RKO (cell line): ENCODE results near the gene NR6A1.

ENCODE experiments used
- DNase-seq: peaks from one replicate; pipeline ENCODE4 v3.0.0-alpha.2; 2016; ENCODE audit warnings: low spot score

The NR6A1 gene

DNA sequence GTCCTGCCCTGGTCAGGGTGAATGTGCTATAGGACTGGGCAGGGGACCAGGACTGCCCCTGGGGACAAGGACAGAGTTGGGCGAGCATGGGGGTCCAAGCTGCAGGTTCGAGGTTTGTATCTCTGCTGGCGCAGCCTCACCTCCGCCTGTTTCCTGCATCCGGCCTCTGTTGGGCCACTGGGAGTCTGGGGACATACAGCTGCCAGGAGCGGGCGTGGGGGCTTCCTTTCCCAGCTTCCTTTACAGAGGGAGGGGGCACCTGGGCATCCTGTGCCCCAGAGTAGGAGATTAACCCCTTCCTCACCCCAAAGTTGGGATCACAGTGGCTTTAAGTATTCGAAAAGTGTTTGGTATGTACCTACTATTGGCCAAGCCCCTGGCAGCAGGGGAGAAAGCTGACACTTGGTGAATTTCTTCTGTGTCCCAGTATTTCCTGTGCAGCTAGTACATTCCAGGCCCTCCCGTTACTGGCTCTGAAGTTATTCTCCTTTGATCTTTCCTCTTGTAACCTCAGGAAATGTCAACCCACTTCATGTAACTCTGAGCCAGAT is 24.8 kb upstream of the NR6A1 start:
- no peak for DNase-seq

DNA sequence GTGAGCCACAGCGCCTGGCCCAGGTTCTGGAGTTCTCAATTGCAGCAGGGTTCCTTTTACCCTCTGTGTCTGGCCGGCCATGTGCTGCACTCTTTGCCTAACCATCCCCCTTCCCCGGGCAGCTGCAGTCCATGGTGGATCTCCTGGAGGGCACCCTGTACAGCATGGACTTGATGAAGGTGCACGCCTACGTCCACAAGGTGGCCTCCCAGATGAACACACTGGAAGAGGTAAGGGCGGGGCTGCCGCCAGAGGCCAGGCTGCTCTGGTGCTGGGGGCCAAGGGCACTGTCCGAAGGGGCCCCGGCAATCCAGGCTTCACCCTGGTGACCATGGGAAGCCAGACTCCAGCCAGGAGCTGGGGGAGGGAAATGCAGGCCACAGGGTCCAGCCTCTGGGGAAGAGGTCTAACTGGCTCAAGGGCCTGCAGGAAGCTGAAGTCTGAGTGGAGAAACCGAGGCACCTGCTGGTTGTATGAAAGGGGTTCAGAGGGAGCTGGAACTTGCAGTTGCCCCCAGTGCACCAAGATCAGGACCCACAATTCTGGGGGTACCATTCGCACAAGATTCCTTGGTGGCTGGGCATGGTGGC is 23.9 kb upstream of the NR6A1 start:
- DNase-seq = no peak

DNA sequence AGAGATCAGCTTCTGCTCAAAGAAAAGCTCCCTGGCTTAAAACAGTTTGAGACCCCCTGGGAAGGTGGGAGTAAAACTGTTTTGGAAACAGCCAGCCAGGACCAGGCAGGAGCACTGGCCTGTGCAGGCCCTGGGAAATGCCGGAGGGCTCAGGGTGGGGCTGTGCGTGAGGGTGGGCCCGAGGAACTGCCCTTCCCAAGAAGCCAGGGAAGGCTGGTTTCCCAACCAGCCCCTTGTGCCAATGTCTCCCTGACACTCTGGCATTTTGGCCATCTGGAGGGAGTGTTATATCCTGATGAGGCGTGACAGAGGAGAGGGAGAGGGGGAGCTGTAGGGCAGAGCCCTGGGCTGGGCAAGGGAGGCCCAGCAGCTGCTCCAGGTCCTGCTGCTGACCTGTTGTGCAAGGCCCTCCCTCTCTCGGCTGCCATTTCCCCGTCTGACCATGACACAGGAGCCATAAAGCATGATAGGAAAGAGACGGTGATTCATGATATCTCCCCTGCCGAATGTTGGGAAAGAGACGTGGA is 22.0 kb upstream of the NR6A1 start:
- no peak for DNase-seq

DNA sequence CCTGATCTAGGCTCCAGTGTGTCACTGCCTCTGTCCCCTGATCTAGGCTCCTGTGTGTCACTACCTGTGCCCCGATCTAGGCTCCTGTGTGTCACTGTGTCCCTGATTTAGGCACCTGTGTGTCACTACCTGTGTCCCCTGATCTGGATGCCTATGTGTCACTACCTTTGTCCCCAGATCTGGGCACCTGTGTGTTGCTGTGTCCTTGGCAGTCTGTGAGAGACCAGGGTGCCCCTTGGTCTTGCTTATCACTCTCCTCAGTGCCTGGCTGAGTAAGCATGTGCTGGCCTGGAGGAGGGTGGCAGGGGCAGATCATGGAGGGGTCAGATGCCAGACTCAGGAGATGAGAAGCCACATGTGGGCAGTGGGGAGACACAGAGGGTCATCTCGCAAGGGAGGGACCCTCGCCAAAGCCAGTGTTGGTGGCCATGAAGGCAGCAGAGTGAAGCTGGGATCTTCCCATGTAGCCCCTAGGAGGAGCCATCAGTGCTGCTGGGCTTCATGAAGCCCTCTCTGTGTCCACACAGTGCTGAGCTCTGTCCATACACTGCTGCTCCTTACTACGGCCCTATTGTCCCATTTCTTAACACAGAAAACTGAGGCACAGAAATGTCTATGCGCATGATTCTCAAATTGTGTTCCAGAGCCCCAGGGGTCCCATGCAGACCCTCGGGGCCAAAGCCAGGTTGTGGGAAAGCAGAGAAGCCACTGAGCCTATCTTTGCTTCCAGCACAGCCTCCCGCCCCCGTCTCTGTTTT is 21.3 kb upstream of the NR6A1 start:
- no peak for DNase-seq

DNA sequence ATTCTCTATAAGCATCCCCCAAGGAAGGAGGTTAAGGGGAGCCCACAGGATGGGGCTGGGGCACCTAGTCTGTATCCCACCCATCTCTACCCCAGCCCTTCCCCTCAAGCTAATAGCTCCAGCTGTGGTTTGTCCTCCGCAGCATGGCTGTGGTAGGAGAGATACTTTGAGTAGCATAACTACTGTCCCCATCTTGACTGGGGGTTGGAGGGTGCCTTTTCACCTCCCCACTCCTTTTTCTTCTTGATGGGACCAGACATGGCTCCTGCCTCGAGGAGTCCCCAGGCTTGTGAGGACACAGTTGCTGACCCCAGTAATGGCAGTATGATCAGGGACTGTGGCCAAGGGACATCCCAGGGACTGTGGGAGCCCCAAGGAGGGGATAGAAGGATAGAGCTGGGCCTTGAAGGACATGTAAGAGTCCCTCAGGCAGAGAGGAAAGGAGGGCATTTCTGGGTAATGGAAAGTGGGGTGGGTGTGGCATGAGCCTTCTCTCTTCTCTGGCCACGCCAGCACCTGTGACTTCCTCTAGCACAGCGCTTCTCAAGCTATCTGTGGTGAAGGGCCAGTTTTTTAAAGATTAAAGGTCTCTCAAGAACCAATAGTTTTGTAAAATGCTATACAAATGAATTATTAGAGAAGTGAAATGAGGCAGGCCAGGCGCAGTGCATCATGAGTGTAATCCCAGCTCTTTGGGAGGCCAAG is 19.8 kb upstream of the NR6A1 start:
- DNase-seq = no peak

DNA sequence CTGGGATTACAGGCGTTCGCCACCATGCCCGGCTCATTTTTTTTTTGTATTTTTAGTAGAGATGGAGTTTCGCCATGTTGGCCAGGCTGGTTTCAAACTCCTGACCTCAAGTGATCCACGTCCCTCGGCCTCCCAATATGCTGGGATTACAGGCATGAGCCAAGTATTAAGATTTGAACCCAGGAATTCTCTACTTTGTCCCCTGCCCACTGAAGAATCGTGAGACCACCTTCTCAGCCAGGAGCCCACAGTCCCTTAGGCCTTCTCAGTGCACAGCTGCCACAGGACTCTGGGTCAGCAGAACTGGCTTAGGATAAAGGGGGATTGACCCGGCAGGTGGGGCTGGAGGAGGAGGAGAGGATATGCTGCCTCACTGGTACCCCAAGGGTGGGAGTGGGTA is 19.2 kb upstream of the NR6A1 start:
- no peak for DNase-seq

DNA sequence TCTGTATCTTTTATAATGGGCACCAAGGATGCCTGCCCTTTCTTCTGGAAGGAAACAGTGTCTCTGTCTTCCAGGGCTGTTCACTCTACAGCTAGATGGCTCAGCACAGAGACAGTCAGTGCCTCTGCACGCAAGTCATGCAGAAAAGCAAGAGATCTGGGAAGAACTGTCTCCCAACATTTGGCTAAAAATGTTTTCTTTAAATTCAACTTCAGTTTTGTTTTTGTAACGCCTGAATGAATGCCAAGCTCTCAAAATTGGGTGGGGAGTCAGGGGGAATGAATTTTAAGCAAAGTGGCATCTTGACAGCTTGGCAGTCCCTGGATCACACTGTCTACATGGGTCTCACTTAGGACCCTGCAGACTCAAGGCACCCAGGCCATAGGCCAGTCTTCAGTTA is 18.4 kb upstream of the NR6A1 start:
- DNase-seq = no peak

DNA sequence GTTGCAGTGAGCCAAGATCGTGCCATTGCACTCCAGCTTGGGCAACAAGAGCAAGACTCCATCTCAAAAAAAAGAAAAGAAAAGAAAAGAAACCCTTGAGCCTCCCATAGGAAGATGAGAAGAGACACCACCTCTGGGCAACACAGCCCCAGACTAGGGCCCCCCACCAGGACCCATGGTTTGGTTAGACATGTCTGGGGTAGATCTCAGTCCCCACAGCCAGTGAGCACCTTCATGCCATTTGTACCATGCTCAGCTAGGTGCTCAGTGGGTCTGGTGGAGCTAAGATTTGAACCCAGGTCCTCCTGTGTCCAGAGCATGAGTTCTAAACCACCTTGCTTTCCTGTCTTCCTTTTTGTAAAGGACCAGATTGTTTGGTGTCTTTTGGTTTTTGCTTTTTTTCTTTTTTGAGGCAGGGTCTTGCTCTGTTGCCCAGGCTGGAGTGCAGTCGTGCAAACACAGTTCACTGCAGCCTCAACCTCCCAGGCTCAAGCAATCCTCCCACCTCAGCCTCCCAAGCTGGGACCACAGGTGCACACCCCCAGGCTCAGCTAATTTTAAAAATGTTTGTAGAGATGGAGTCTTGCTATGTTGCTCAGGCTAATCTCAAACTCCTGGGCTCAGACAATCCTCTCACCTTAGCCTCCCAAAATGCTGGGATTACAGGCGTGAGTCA is 17.6 kb upstream of the NR6A1 start:
- DNase-seq = no peak

DNA sequence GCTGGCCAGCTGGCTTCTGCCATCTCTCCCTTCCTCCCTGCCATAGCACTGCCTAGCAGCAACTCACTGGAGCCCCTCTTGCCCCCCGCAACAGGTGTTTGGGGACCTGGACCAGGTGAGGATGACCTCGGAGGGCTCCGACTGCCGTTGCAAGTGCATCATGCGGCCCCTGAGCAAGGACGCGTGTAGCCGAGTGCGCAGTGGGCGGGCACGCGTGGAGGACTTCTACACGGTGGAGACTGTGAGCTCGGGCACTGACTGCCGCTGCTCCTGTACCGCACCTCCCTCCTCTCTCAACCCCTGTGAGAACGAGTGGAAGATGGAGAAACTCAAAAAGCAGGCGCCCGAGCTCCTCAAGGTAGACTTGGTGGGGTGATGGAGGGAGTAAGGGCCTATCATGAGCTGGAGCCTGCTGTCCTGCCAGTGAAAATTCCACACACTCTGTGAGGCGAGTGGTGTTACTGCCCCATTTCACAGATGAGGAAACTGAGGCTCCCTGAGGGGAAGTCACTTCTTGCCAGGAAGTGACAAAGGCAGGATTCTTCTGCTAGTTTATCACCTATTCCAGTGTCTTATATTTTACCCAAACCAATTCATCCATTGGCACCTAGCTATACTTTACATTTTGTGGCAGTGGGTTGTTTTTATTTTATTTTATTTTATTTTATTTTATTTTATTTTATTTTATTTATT is 15.9 kb upstream of the NR6A1 start:
- DNase-seq = no peak

DNA sequence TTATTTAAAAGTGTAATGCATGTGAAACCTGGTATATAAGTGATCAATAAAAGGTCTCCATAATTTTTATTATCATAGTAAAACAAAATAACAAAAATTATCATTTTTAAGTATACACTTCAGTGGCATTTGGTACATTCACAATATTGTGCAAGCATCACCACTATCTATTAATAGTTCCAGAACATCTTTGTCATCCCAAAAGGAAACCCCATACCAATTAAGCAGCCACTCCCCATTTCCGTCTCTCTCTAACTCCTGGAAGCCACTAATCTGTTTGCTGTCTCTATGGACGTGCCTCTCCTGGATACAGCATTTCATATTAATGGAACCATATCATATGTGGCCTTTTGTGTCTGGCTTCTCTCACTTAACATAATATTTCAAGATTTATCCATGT is 13.4 kb upstream of the NR6A1 start:
- DNase-seq = no peak

DNA sequence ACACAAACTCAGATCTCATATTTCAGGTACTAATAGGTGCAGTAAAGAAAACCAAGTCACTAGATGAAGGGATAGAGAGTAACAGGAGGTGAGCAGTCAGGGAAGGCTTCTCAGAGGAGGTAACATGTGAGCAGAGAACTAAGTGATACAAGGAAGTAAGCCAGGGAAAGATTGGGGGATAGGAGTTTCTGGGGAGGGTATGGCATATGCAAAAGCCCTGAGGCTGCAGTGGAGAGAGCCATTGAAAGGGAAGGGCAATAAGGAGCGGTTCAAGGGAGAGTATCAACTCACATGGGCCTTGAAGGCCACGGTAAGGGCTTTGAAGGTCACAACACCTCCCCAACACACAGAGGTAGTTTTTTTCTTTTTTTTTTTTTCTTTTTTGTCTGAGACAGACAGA is 12.7 kb upstream of the NR6A1 start:
- no peak for DNase-seq

DNA sequence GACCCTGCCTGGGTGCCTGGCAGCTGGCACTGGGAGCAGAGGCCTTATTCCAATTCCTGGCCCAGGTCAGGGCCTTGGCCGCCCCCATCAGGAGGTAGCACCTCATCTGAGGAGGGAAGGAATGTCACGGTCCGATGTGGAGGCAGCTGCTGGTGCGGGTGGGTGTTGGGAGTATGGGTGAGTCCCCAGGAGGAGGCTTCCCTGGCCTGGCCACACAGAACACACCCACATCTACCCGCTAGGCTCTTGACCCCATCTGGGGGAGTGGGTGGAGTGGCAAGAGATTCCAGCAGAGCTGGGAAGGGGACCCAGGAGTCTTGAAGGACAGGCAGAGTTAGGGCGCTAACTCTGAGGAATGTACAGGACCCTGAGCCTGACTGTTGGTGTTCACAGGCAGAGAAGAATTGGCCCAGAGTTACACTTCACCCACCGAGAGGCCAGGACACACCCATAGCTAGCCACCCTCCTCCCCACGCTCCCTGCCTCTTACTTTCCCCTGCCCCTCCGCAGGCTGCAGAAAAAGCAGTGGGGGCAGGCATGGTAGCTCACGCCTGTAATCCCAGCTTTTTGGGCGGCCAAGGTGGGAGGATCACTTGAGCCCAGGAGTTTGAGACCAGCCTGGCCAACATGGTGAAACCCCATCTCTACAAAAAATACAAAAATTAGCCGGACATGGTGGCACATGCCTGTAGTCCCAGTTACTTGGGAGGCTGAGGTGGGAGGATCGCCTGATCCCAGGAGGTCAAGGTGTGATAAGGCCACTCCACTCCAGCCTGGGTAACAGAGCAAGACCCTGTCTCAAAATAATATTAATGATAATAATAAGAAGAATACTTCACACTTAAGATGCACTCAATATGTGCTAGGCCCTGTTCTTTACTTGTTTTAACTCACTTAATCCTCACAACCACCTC is 11.8 kb upstream of the NR6A1 start:
- no peak for DNase-seq

DNA sequence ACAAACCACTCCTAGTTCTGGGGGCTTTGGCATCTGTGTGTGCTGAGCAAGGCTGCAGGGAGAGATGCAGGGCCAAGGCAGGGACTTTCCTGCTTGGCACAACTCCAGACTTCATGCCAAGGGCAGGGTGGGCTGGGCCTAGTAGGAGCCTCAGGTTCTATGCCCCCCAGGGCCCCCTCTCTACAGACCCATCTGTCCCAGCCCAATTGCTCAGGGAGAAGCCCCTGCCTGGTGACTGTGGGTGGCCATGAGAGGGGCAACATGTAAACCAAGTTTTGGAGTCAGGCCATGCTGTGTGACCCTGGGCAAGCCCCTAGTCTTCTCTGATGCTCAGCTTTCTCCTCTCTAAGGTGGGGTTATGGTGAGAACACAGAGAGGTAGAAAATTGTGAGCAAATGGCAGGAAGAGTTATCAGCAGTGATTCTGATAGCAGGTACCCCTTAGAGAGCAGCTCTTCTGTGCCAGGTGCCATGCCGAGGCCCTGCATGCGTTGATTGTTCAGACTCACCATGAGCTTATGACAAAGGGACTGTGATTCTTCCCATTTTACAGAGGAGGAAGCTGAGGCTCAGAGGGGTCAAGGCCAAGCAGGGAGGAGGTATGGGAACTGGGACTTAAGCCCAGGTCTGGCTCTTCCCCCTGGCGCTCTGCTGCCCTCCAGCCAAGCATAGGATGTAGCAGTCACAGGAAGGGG is 11.0 kb upstream of the NR6A1 start:
- DNase-seq = no peak

DNA sequence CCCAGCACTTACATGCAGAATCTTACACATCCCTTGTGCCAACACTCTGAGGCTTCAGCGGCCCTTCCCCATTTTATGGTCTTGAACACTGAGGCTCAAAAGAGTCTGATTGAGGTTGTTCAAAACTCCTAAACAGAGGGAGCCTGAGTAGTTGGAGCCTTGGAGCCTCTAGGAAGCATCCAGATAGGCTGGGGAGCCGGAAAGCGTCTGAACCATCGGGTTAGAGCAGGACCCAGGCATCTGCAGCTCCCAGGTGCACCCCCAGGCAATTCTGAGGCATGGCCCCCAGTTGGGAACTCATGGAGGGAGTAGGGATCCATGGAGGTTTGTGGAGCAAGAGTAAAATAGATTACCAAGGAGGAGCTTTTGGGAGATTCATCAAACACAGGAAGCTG is 9.6 kb upstream of the NR6A1 start:
- DNase-seq = no peak

DNA sequence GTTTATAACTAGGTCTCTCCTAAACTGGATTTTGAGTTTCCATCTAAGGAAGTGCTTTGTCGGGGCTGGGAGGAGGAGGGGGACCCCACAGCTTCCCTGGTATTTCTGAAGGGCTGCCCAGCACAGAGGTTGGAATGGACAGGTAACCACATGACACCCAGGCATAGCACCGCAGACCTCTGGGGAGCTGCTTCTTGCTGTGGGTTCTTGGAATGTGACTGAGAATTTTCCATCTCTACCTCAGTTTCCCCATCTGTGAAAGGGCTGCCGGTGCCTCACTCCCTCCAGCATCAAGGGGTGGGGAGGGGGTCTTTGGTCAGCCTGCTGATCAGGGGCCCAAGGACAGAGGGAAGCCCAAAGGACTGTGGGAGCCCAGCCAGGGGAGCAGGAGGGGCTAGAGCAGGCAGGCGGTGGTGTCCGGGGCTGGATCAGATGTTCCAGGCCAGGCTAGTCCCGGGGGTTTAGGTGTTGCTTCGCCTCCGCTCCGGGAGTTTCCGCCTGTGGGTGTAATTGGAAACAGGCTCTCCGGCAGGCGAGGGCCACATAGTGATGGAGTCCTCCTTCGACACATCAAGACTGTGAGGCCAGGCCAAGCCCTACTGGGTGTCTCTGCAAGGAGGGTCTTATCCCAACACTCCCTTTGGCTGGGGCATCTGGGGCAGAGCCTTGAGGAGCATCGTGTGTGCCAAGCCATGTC is 9.1 kb upstream of the NR6A1 start:
- DNase-seq = no peak

DNA sequence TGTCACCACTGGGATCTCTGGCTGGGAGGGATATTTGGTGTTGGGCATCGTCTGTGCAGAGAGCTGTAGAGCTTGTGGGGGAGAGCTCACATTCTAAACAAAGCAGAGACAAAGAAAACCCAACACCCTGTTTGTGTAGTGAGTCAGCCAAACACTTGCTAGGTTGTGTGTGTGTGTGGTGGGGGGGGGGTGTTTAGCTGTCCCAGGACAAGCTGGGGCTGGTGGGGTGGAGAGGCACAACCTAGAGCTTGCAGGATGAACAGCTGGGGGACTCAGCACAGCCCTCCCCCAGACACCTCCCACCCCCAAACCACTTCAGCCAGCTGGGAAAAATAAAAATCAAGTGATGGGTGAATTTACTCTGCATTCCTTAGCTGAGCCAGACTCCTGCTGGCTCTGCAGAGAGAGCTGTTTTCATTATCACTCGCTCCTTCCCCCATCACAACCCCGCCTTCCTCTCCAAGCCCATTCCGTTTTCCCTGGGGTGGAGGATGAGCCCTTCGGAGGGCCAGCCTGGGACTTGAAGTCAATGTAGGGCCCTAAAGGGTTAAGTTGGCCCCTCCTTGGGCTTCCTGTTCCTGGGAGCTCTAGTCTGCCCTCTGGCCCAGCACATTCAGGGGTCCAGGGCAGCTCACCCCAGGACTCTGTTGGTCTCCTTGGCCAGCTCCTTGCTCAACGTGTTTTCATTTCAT is 8.4 kb upstream of the NR6A1 start:
- DNase-seq = no peak

DNA sequence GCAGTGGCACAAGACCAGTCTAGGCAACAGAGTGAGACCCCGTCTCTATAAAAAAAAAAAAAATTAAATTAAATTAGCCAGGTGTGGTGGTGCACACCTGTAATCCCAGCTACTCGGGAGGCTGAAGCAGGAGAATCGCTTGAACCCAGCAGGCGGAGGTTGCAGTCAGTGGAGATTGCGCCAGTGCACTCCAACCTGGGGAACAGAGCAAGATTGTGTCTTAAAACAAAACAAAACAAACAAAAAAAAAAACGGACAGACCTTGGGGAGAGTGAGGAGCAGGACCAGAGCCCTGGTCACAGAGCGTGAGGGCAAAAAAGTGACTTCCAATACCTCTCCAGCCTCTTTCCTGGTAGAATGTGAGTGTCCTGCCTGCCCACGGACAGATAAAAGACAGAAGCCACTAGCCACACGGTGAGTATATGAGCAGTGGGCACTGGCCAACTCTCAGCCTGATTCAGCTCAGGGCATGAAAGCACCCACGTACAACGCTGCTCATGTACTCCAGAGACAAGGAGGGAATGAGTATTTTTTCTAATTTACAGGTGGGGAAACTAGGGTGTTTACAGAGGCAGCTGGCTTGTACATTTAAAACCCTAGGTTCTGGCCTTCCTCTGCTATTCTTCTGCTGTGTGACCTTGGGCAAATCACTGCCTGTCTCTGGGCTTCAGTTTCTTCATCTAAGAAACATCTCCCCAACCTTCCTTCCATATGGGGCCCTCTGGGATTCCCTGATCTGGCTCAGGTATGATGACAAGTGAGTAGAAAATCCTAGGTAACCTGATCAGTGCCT is 7.7 kb upstream of the NR6A1 start:
- DNase-seq = no peak
